HepG2 (cell line): Measurements from ENCODE around the gene EMILIN1. TPM values are rescaled to one million over a fixed set of nuclear protein-coding genes. Genes with fewer than 3 reads are reported as not detected.

ENCODE experiments used
- BCL6 ChIP-seq: IDR thresholded peaks from 2 replicates; pipeline ENCODE4 v1.6.1; 2016; ENCODE audit warnings: missing genetic modification reagents, missing compliant biosample characterization
- EP300 ChIP-seq, 3 experiments: sonication (generic) in 1 of 3; formaldehyde crosslinking in 1 of 3; IDR thresholded peaks; 2 replicates each; pipeline versions ENCODE4 v1.5.1 to v1.6.1; 2011 to 2020; ENCODE audit warnings: low read depth in 2 of 3, low read length in 2 of 3, borderline replicate concordance in 1 of 3, improper control_type of control experiment in 1 of 3, mild to moderate bottlenecking in 1 of 3, missing genetic modification reagents in 1 of 3, moderate library complexity in 1 of 3
- GPN1 ChIP-seq: sonication (generic); formaldehyde crosslinking; IDR thresholded peaks from 2 replicates; pipeline ENCODE4 v1.5.1; 2020; ENCODE audit warnings: missing genetic modification reagents, borderline replicate concordance
- KLF15 ChIP-seq: sonication (generic); formaldehyde crosslinking; IDR thresholded peaks from 2 replicates; pipeline ENCODE4 v1.8.1; 2023; ENCODE audit warnings: borderline replicate concordance, mild to moderate bottlenecking, inconsistent platforms, missing genetic modification reagents, mixed read lengths
- MXD4 ChIP-seq: IDR thresholded peaks from 2 replicates; pipeline ENCODE4 v1.6.1; 2016; ENCODE audit warnings: mild to moderate bottlenecking, missing biosample characterization, missing genetic modification reagents
- NR2F1 ChIP-seq, 2 experiments: fragments of 450-650 bp in 1 of 2; formaldehyde crosslinking in 1 of 2; IDR thresholded peaks; 2 replicates each; pipeline versions ENCODE4 v1.5.0 to v1.6.1; 2016 to 2020; ENCODE audit warnings: mild to moderate bottlenecking in 1 of 2, missing compliant biosample characterization in 1 of 2, missing genetic modification reagents in 1 of 2, moderate library complexity in 1 of 2
- RFX3 ChIP-seq: IDR thresholded peaks from 2 replicates; pipeline ENCODE4 v1.6.1; 2016; ENCODE audit warnings: missing biosample characterization, missing genetic modification reagents
- SAFB2 ChIP-seq: sonication (generic); formaldehyde crosslinking; IDR thresholded peaks from 2 replicates; pipeline ENCODE4 v1.5.1; 2020; ENCODE audit warnings: missing genetic modification reagents, low read depth, mild to moderate bottlenecking, borderline replicate concordance
- TCF12 ChIP-seq, 2 experiments: fragments of 450-650 bp in 1 of 2; sonication (generic) in 1 of 2; formaldehyde crosslinking in 1 of 2; IDR thresholded peaks; 2 replicates each; pipeline versions ENCODE4 v1.6.1 to v1.8.0; 2017 to 2022; ENCODE audit warnings: antibody characterized with exemption in 1 of 2, mild to moderate bottlenecking in 1 of 2, missing genetic modification reagents in 1 of 2, moderate library complexity in 1 of 2
- ZNF382 ChIP-seq: sonication (generic); formaldehyde crosslinking; IDR thresholded peaks from 2 replicates; pipeline ENCODE4 v1.5.0; 2020; ENCODE audit warnings: missing genetic modification reagents, mild to moderate bottlenecking, borderline replicate concordance
- polyA plus RNA-seq, 8 experiments: library from polyadenylated mRNA; depleted of rRNA in 3 of 8; stranded (reverse) in 7 of 8; unstranded in 1 of 8; fragments of >200 nt; fragmentation: Illumina TruSeq in 4 of 8; extraction: Trizol in 4 of 8; gene quantifications; 2 replicates each; pipeline versions ENCODE4 v1.2.1 to v1.2.3, GENCODE V29; 2011 to 2016; ENCODE audit warnings: low read depth in 4 of 8, missing spikeins in 1 of 8, mixed read lengths in 1 of 8; ENCODE audit not compliant: insufficient read depth in 1 of 8
- total RNA-seq, 5 experiments: library from RNA; depleted of rRNA; stranded (reverse); fragments of >200 nt; fragmentation: Illumina TruSeq; extraction: Trizol; gene quantifications; 2 replicates each; pipeline ENCODE4 v1.2.3, GENCODE V29; 2016; ENCODE audit warnings: low read depth in 1 of 5
- TF ChIP-seq, protein P1 (sequence below): sonication (generic); formaldehyde crosslinking; conservative IDR thresholded peaks from 2 replicates; pipeline ENCODE4 v1.8.0; 2022; ENCODE audit warnings: mild to moderate bottlenecking, moderate library complexity, missing genetic modification reagents
- TF ChIP-seq, protein P2 (sequence below): sonication (generic); formaldehyde crosslinking; IDR thresholded peaks from 2 replicates; pipeline ENCODE4 v1.4.0; 2020; ENCODE audit warnings: missing genetic modification reagents, borderline replicate concordance
- TF ChIP-seq, protein P3 (sequence below): sonication (generic); formaldehyde crosslinking; conservative IDR thresholded peaks from 2 replicates; pipeline ENCODE4 v1.4.0; 2020; ENCODE audit warnings: mild to moderate bottlenecking, missing genetic modification reagents, moderate library complexity
- TF ChIP-seq, protein P4 (sequence below): IDR thresholded peaks from 2 replicates; pipeline ENCODE4 v1.6.1; 2016; ENCODE audit warnings: low read depth

The EMILIN1 gene
- total and polyA plus RNA-seq, 2 of the 13 experiments (the other 11 are each of a cell fraction or from before 2014, with no cell fraction given) = 8.1 to 9.7 TPM

DNA sequence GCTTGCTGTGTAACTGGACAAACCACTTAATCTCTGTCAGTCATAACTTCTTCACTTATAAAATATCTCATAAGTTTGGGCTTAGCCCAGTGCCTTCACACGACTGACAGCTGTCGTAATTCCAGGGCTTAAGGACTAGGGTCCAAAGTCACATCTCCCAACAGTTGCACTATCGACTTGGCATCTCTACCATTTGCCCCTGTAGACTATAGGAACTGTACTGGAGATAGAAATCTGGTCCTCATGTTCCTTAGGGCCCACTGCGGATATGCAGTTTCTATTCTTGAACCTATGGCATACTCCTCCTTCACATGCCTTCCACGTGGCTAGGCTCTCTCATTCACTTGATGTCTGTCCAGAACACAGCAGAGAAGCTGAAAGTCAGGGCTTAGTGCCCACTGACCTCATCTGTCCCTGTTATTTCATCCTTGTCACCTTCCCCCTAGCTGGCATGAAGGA is 47.9 kb downstream of the EMILIN1 start (continued):
- TF ChIP-seq, protein P1, sequence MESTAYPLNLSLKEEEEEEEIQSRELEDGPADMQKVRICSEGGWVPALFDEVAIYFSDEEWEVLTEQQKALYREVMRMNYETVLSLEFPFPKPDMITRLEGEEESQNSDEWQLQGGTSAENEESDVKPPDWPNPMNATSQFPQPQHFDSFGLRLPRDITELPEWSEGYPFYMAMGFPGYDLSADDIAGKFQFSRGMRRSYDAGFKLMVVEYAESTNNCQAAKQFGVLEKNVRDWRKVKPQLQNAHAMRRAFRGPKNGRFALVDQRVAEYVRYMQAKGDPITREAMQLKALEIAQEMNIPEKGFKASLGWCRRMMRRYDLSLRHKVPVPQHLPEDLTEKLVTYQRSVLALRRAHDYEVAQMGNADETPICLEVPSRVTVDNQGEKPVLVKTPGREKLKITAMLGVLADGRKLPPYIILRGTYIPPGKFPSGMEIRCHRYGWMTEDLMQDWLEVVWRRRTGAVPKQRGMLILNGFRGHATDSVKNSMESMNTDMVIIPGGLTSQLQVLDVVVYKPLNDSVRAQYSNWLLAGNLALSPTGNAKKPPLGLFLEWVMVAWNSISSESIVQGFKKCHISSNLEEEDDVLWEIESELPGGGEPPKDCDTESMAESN = no peak
- TF ChIP-seq NR2F1 (CRISPR knock-in tag; IDR thresholded peaks at IDR 0.05) (no peak), MXD4 (CRISPR knock-in tag) (no peak), KLF15 (CRISPR knock-in tag) (no peak), GPN1 (no peak), RFX3 (CRISPR knock-in tag) (no peak), TCF12 (IDR thresholded peaks at IDR 0.05) (no peak), TCF12 (CRISPR knock-in tag; IDR thresholded peaks at IDR 0.05) (no peak), EP300 (IDR thresholded peaks at IDR 0.05; ENCODE audit: low read depth in 2 of 2, low read length in 2 of 2) (no peak), EP300 (CRISPR knock-in tag; IDR thresholded peaks at IDR 0.05; ENCODE audit: borderline replicate concordance) (no peak), SAFB2 (no peak), ZNF382 (CRISPR knock-in tag) (no peak), BCL6 (no peak)
- TF ChIP-seq, protein P2, sequence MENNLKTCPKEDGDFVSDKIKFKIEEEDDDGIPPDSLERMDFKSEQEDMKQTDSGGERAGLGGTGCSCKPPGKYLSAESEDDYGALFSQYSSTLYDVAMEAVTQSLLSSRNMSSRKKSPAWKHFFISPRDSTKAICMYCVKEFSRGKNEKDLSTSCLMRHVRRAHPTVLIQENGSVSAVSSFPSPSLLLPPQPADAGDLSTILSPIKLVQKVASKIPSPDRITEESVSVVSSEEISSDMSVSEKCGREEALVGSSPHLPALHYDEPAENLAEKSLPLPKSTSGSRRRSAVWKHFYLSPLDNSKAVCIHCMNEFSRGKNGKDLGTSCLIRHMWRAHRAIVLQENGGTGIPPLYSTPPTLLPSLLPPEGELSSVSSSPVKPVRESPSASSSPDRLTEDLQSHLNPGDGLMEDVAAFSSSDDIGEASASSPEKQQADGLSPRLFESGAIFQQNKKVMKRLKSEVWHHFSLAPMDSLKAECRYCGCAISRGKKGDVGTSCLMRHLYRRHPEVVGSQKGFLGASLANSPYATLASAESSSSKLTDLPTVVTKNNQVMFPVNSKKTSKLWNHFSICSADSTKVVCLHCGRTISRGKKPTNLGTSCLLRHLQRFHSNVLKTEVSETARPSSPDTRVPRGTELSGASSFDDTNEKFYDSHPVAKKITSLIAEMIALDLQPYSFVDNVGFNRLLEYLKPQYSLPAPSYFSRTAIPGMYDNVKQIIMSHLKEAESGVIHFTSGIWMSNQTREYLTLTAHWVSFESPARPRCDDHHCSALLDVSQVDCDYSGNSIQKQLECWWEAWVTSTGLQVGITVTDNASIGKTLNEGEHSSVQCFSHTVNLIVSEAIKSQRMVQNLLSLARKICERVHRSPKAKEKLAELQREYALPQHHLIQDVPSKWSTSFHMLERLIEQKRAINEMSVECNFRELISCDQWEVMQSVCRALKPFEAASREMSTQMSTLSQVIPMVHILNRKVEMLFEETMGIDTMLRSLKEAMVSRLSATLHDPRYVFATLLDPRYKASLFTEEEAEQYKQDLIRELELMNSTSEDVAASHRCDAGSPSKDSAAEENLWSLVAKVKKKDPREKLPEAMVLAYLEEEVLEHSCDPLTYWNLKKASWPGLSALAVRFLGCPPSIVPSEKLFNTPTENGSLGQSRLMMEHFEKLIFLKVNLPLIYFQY (CRISPR knock-in tag) = no peak
- TF ChIP-seq, protein P3, sequence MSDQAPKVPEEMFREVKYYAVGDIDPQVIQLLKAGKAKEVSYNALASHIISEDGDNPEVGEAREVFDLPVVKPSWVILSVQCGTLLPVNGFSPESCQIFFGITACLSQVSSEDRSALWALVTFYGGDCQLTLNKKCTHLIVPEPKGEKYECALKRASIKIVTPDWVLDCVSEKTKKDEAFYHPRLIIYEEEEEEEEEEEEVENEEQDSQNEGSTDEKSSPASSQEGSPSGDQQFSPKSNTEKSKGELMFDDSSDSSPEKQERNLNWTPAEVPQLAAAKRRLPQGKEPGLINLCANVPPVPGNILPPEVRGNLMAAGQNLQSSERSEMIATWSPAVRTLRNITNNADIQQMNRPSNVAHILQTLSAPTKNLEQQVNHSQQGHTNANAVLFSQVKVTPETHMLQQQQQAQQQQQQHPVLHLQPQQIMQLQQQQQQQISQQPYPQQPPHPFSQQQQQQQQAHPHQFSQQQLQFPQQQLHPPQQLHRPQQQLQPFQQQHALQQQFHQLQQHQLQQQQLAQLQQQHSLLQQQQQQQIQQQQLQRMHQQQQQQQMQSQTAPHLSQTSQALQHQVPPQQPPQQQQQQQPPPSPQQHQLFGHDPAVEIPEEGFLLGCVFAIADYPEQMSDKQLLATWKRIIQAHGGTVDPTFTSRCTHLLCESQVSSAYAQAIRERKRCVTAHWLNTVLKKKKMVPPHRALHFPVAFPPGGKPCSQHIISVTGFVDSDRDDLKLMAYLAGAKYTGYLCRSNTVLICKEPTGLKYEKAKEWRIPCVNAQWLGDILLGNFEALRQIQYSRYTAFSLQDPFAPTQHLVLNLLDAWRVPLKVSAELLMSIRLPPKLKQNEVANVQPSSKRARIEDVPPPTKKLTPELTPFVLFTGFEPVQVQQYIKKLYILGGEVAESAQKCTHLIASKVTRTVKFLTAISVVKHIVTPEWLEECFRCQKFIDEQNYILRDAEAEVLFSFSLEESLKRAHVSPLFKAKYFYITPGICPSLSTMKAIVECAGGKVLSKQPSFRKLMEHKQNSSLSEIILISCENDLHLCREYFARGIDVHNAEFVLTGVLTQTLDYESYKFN (CRISPR knock-in tag) = no peak
- TF ChIP-seq, protein P4, sequence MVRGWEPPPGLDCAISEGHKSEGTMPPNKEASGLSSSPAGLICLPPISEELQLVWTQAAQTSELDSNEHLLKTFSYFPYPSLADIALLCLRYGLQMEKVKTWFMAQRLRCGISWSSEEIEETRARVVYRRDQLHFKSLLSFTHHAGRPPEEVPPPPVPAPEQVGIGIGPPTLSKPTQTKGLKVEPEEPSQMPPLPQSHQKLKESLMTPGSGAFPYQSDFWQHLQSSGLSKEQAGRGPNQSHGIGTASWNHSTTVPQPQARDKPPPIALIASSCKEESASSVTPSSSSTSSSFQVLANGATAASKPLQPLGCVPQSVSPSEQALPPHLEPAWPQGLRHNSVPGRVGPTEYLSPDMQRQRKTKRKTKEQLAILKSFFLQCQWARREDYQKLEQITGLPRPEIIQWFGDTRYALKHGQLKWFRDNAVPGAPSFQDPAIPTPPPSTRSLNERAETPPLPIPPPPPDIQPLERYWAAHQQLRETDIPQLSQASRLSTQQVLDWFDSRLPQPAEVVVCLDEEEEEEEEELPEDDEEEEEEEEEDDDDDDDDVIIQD (CRISPR knock-in tag) = no peak
